GM12875 (cell line): Measurements from ENCODE around the gene TOR4A.

ENCODE experiments used
- H3K4me3 ChIP-seq: one replicate; pipeline ENCODE4 v1.5.1; 2011; ENCODE audit warnings: low read depth, low read length, control low read depth
- CTCF ChIP-seq: IDR thresholded peaks from 2 replicates; pipeline ENCODE4 v1.5.1; 2011; ENCODE audit warnings: low read depth, mild to moderate bottlenecking, control low read depth, inconsistent platforms, low read length, moderate library complexity, borderline replicate concordance; ENCODE audit not compliant: insufficient read depth

TOR4A gene

GRCh38 chr9:137293094-137293481 lies 15.6 kb downstream of the TOR4A start:
- no peak overlapping the region for H3K4me3 ChIP-seq
- no peak for TF ChIP-seq CTCF

DNA sequence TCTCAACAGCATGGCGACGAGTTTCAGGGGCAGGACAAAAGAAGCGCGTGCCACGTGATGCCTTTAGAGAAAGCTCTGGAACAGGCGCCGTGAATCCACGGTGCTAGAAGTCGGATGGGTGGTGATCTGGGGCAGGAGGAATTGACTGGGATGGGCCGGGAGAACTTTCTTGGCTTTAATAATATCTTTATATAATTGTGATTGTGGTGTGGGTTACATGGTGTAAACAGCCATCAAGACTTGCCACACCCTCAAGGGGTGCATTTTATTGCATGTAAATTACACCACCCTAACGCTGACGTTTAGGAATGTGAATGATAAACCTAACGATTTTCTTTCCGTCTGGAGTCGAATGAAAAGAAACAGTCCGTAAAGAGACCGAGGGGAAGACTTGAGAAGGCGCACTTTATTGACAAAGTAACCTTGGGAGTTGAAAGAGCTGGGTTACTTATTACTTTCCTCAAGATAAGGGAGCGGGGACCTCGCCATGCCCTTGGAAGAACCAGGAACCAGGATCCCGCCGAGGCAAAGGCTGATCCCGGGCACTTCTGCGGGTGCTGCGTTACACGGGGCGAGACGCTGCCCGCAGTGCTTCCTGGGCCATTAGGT lies 16.1 kb downstream of the TOR4A start:
- TF ChIP-seq CTCF = no peak
- no peak overlapping the region for H3K4me3 ChIP-seq

DNA sequence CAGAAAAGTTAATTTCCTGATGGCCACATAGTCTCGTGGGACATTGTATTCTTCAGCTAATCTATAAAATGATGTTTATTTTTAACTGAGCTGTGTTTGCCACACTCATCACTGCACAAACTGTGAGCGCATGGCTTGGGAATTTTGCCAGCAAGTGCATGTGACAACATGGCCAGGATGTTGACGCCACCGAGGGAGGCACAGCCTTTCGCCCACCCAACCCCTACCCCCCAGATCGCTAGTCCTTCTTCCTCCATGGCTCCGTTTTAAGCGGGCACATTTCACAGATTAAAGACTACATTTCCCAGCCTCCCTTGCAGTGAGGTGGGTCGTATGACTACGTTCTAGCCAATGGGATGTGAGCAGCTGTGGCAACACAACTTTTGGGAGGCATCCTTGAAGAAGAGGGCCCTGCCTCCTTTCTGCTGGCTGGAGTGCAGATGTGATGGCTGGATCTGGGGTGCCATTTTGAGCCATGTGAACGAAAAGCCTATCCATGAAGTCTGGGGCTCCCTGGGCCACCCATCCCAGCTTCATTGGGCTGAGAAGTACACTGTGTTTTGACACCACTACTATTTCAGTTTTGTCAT lies 16.7 kb downstream of the TOR4A start:
- TF ChIP-seq CTCF = no peak
- H3K4me3 ChIP-seq = no peak overlapping the region

GRCh38 chr9:137294681-137295237 lies 17.2 kb downstream of the TOR4A start:
- TF ChIP-seq CTCF = 0 out of 2 replicates have a peak, but pooled peaks have one; percentile 5
- no peak overlapping the region for H3K4me3 ChIP-seq

GRCh38 chr9:137295238-137295811 lies 17.8 kb downstream of the TOR4A start:
- H3K4me3 ChIP-seq = no peak overlapping the region
- TF ChIP-seq CTCF = peak; percentile 88

DNA sequence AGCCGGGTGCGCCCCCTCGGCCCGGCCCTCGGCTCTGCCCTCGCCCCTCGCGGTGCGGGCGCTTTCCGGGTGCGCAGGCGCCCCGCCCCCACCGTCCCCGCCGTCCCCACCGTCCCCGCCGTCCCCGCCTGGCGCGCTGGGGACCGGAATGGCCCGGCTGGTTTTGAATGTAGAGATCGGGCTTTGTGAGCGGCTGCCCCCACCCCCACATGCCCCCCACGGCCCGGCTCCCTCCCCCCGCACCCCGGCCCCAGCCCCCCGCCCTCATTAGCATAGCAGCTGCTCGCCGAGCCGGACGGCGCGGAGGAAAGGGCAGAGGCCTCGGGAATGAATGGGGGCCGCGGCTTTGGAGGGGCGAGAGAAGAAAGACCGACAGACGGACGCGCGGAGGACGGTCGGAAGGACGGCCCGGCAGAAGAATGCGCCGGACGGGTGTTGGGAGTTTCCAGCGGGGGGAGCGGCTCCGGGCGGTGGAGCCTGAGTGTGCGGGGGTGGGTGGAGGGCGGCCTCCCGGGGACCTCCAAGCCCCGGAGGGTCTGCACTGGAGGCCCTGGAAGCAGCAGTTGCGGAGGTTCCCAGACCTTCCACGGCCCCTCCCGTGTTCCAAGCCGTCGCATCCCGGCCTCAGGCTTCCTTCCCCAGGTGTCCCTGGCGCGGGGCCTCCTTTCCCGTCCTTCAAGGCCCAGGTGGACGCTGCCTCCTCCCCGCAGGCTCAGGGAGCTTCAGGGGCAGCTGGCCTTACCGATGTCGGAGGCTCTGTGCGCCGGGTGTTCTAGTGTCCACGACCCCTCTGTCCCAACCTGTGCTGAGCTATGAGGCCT lies 18.5 kb downstream of the TOR4A start:
- no peak overlapping the region for H3K4me3 ChIP-seq
- no peak for TF ChIP-seq CTCF
